ENCODE measurements around the gene EXOSC1. TPM values are rescaled to one million over a fixed set of nuclear protein-coding genes. Genes with fewer than 3 reads are reported as not detected.

The EXOSC1 gene
- total RNA-seq, 1 experiment from 2014 or later, result 34.7 TPM

DNA sequence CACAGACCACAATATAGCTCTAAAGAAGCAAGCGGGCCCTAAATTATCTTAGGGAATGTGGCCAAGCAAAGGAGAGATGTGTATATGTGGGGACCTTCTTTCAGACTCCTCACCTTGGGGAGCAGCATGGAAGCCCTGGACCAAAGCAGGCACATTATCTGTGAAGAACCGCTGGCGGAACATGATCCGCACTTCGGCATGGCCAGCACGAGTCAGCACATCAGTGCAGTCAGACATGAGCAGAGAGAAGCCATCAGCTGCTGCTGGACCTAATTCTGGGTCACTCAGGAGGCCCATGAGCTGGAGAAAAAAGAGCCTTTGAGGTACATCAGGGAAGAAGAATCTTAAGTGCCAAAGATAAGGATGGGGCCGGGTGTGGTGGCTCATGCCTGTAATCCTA, 14.1 kb upstream of the EXOSC1 start:
- Histone ChIP-seq H3K9me2 (replicated peaks; ENCODE audit: low read length) (no peaks in the 10 kb centered on the region), H3K9ac (ENCODE audit: low read length) (no peak overlapping the region), H4K20me1 (ENCODE audit: low read length) (no peaks in the 10 kb centered on the region), H3F3A (ENCODE audit: low read length, unreplicated experiment) (peaks cover 6% of the 10 kb centered on the region), H3K27ac (ENCODE audit: low read length) (no peak overlapping the region), H3K4me3 (ENCODE audit: low read length) (no peak overlapping the region), H3K36me3 (ENCODE audit: low read depth, low read length) (peaks cover 65% of the 10 kb centered on the region), H3K27me3 (ENCODE audit: low read length) (no peaks in the 10 kb centered on the region), H3K9me3 (ENCODE audit: low read length) (no peaks in the 10 kb centered on the region), H3K4me1 (ENCODE audit: insufficient read depth, low read length) (no peaks in the 10 kb centered on the region), H3K79me2 (ENCODE audit: low read length) (no peaks in the 10 kb centered on the region; the same call in 1 of the 2 replicates), H3K4me2 (ENCODE audit: low read length) (no peak overlapping the region), H2AFZ (ENCODE audit: low read length) (no peak overlapping the region)
- intact Hi-C loops (cut with micrococcal nuclease), result loop anchor here (5.0 kb wide), 2 partner anchors 37 to 77 kb away; partner anchors contain the start of genes MMS19 and UBTD1
- CTCF ChIA-PET, result interaction anchor here (0.5 kb wide), 1 partner anchor 71 kb away, joined by 3 read pairs; no protein-coding TSS in a partner anchor
- DNase-seq (no peak), ATAC-seq (no peak)
- TF ChIP-seq EZH2 (IDR thresholded peaks at IDR 0.05; ENCODE audit: low read length, unreplicated experiment), result no peak
- POLR2A ChIA-PET (ENCODE audit: unreplicated experiment), result no interaction called here
- no TSS peak for BruUV-seq (replicated peaks)

DNA sequence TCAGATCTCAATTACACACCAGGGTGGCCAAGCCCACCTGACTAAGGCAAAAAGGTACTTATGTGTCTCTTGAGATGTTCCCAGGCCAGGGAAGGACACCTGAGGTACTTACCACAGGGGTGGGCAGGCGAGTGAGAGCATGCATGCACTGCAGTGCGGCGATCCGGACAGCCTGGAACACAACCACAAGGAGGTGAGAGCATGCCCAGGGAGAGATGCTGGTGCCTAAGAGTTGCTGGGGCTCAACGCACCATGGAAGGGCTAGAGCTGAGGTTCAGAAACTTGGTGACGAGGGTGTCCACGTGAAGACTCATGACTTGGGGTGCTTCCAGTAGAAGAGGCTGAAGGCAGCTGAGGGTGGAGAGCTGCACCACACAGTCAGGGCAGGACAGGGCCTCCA, 13.3 kb upstream of the EXOSC1 start:
- POLR2A ChIA-PET (ENCODE audit: unreplicated experiment), result no interaction called here
- H3K36me3 ChIP-seq (ENCODE audit: low read depth, low read length), result peaks cover 60% of the 10 kb centered on the region
- H3K27me3 ChIP-seq (ENCODE audit: low read length), result no peaks in the 10 kb centered on the region
- no peaks in the 10 kb centered on the region; the same call in 1 of the 2 replicates for H3K79me2 ChIP-seq (ENCODE audit: low read length)
- H3F3A ChIP-seq (ENCODE audit: low read length, unreplicated experiment), result peaks cover 3% of the 10 kb centered on the region
- TF ChIP-seq, protein P1, sequence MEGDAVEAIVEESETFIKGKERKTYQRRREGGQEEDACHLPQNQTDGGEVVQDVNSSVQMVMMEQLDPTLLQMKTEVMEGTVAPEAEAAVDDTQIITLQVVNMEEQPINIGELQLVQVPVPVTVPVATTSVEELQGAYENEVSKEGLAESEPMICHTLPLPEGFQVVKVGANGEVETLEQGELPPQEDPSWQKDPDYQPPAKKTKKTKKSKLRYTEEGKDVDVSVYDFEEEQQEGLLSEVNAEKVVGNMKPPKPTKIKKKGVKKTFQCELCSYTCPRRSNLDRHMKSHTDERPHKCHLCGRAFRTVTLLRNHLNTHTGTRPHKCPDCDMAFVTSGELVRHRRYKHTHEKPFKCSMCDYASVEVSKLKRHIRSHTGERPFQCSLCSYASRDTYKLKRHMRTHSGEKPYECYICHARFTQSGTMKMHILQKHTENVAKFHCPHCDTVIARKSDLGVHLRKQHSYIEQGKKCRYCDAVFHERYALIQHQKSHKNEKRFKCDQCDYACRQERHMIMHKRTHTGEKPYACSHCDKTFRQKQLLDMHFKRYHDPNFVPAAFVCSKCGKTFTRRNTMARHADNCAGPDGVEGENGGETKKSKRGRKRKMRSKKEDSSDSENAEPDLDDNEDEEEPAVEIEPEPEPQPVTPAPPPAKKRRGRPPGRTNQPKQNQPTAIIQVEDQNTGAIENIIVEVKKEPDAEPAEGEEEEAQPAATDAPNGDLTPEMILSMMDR (conservative IDR thresholded peaks at IDR 0.05; ENCODE audit: low read depth, low read length), result no peak
- no peak for TF ChIP-seq EZH2 (IDR thresholded peaks at IDR 0.05; ENCODE audit: low read length, unreplicated experiment)
- intact Hi-C loops (cut with micrococcal nuclease), result no loop called here
- no peaks in the 10 kb centered on the region for H3K4me1 ChIP-seq (ENCODE audit: insufficient read depth, low read length)
- no peak overlapping the region for H3K9ac ChIP-seq (ENCODE audit: low read length)
- H3K27ac ChIP-seq (ENCODE audit: low read length), result no peak overlapping the region
- no peaks in the 10 kb centered on the region for H3K9me2 ChIP-seq (replicated peaks; ENCODE audit: low read length)
- no TSS peak for BruUV-seq (replicated peaks)
- H2AFZ ChIP-seq (ENCODE audit: low read length), result no peak overlapping the region
- H4K20me1 ChIP-seq (ENCODE audit: low read length), result no peaks in the 10 kb centered on the region
- ATAC-seq (no peak), DNase-seq (no peak)
- no peak overlapping the region for H3K4me2 ChIP-seq (ENCODE audit: low read length)
- no peaks in the 10 kb centered on the region for H3K9me3 ChIP-seq (ENCODE audit: low read length)
- CTCF ChIA-PET, result no interaction called here
- no peak overlapping the region for H3K4me3 ChIP-seq (ENCODE audit: low read length)

DNA sequence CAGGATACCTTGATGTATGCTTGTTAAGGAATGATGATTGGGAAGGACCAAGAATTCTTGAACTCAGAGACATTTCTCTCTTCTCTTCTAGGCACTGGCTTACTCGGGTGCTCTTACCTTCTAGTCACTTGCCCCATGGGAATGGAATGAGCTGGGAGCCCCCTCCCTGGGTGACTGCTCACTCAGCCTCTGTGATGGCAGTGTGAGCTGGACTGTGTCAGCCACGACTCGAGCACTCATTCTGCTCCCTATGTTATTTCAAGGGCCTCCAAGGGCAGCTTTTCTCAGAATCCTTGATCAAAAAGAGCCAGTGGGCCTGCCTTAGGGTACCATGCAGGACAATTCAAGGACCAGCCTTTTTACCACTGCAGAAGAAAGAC, 10.9 kb upstream of the EXOSC1 start:
- Histone ChIP-seq H3K9me3 (ENCODE audit: low read length) (no peaks in the 10 kb centered on the region), H4K20me1 (ENCODE audit: low read length) (no peaks in the 10 kb centered on the region), H2AFZ (ENCODE audit: low read length) (no peak overlapping the region), H3K79me2 (ENCODE audit: low read length) (no peaks in the 10 kb centered on the region; the same call in 1 of the 2 replicates), H3F3A (ENCODE audit: low read length, unreplicated experiment) (no peaks in the 10 kb centered on the region), H3K4me1 (ENCODE audit: insufficient read depth, low read length) (no peaks in the 10 kb centered on the region), H3K9me2 (replicated peaks; ENCODE audit: low read length) (no peaks in the 10 kb centered on the region), H3K4me2 (ENCODE audit: low read length) (no peak overlapping the region), H3K9ac (ENCODE audit: low read length) (no peak overlapping the region), H3K36me3 (ENCODE audit: low read depth, low read length) (peaks cover 49% of the 10 kb centered on the region; the same call in 1 of the 2 replicates), H3K27me3 (ENCODE audit: low read length) (no peaks in the 10 kb centered on the region), H3K4me3 (ENCODE audit: low read length) (no peak overlapping the region), H3K27ac (ENCODE audit: low read length) (no peak overlapping the region)
- TF ChIP-seq, protein P1 (conservative IDR thresholded peaks at IDR 0.05; ENCODE audit: low read depth, low read length), result no peak
- TF ChIP-seq EZH2phosphoT487 (IDR thresholded peaks at IDR 0.05; ENCODE audit: borderline replicate concordance, low read length), result no peak
- intact Hi-C loops (cut with micrococcal nuclease), result no loop called here
- no TSS peak for BruUV-seq (replicated peaks)
- ChIA-PET CTCF (no interaction called here), POLR2A (ENCODE audit: unreplicated experiment) (no interaction called here)
- DNase-seq, result no peak
- no peak for ATAC-seq

Measured in PC-3 (cell line).